GM15510 (cell line): ENCODE results near the gene NOC4L.

Experiments
- POLR2A ChIP-seq: IDR thresholded peaks from 3 replicates; pipeline ENCODE4 v1.6.1; 2011; ENCODE audit warnings: borderline replicate concordance; ENCODE audit not compliant: insufficient read length; ENCODE audit errors: extremely low read depth

NOC4L gene

GRCh38 chr12:132199101-132199500, 54.8 kb downstream of the NOC4L start:
- TF ChIP-seq POLR2A = no peak

- no peak for TF ChIP-seq POLR2A
These were observed 55.5 kb downstream of the NOC4L start for GRCh38 chr12:132199526-132200319.

- TF ChIP-seq POLR2A = no peak
These were observed 56.5 kb downstream of the NOC4L start for GRCh38 chr12:132200800-132201199.

GRCh38 chr12:132201391-132202120, 57.3 kb downstream of the NOC4L start:
- TF ChIP-seq POLR2A = no peak
